Measurements from ENCODE around the gene PCSK7. TPM values are rescaled to one million over a fixed set of nuclear protein-coding genes. Genes with fewer than 3 reads are reported as not detected.
"Not testable (repeated sequence)": the region's sequence is repeated elsewhere in the genome, so short reads cannot be mapped to it uniquely, and the experiment has no call there.

Gene PCSK7, protein sequence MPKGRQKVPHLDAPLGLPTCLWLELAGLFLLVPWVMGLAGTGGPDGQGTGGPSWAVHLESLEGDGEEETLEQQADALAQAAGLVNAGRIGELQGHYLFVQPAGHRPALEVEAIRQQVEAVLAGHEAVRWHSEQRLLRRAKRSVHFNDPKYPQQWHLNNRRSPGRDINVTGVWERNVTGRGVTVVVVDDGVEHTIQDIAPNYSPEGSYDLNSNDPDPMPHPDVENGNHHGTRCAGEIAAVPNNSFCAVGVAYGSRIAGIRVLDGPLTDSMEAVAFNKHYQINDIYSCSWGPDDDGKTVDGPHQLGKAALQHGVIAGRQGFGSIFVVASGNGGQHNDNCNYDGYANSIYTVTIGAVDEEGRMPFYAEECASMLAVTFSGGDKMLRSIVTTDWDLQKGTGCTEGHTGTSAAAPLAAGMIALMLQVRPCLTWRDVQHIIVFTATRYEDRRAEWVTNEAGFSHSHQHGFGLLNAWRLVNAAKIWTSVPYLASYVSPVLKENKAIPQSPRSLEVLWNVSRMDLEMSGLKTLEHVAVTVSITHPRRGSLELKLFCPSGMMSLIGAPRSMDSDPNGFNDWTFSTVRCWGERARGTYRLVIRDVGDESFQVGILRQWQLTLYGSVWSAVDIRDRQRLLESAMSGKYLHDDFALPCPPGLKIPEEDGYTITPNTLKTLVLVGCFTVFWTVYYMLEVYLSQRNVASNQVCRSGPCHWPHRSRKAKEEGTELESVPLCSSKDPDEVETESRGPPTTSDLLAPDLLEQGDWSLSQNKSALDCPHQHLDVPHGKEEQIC
- total RNA-seq (2014; rRNA removed; shearing (Covaris generic)) = 81.7 and 85.4 TPM in 2 replicates

DNA sequence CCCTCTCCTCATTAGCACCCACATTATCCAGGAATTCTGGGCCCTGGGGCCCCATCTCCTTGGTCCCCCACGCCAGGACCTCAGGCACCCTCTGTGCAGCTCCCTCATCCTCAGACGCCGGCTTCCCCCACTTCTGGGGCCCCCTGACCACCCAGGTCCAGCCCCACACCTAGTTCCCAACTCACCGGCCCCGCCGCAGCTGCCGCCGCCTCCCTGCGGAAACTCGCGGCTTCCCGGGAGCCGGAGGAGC, at the start of gene PCSK7:
PCSK7 (minus strand) TSS at position 232 of the 250 bp plus-strand sequence. CDS start 2,229 bp downstream, outside the sequence.
- no peak for DNase-seq (ENCODE audit: low spot score)

DNA sequence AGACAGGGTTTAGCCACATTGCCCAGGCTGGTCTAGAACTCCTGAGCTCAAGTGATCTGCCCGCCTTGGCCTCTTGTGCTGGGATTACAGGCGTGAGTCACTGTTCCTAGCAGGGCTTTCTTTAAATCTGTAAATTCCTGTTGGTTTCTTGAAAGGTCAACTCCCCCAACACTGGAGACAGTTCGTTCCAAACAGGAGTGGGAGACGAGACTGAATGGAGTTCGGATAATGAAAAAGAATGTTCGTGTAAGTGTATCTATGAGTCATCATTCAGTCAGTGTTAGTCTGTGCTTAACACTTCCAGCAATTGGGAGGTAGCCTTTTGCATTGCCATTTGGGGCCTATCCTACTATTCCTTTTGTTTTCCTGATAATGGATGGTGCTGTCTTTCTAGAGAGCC, 49.3 kb upstream of the PCSK7 start:
- no peak for DNase-seq (ENCODE audit: low spot score)

DNA sequence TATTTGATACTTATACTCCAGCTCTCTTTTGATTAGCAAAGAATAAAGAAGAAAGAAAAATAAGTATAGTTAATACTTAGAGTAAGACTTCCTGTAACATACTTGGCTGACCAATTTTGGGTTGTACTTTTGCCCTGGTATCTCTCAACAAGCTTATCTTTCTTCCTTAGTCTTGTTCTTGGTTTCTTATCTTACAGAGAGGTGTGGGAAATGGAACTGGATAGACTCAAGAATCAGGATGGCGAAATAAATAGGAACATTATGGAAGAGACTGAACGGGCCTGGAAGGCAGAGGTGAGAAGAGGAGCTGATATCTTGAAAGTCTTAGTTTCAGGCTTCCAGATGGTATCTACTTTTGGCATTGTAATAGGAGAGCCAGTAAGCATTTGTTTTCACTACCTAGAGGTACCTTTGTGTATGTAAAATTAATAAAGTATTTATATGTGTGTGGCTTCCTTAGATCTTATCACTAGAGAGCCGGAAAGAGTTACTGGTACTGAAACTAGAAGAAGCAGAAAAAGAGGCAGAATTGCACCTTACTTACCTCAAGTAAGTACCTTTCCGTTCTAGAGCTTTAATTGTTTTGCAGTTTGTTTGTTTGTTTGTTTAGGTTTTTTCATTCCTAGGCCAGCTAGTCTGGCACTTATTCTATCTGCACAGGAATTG, 48.0 kb upstream of the PCSK7 start:
- no peak for DNase-seq (ENCODE audit: low spot score)

DNA sequence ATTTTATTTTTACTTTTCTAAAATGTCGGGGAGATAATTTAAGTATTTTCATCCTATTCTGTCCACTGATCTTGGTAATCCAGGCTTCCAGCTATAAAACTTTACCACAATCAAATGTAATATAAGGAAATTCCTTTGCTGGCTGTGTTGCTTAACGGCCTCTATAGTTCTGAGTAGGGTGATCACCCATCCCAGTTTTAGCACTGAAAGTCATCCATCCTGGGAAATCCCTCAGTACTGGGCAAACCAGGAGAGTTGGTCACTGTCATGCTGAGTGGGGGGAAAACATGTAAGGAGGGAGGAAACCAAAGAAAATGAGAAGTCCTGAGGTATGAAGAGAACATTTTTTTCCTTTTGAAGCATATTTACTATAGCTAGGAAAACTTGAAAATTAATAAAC, 46.5 kb upstream of the PCSK7 start:
- no peak for DNase-seq (ENCODE audit: low spot score)

DNA sequence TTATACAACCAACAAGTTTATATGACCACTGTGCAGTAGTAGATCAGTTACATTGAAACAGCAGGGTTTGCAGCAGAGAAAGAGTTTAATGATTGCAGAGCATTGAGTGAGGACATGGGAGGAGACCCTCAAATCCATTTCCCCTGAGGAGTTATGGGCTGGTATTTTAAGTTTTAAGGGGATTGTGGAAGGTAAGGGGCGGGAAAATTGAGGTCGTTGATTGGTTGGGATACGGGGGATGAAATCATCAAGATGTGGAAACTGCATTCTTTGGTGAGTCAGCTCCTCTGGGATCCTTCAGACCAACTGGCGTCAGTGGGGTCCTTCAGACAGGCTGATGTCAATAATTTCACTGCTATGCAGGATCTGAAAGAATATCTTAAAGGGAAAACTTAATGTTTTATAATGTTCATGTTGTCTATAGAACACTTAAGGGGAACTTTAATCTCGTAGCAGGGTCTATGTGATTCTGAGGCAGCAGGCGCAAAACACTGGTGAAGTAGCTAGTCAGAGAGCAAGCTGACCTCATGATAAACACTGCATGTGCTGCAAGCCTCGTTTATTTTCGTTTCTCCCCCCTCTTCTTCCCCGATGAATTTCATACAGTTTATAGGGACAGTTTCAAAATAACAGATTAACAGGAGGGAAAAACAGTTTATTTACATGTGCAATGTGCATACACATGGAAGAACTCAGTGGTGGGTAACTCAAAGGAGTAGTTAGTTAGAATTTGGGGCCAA, 41.8 kb upstream of the PCSK7 start:
- no peak for DNase-seq (ENCODE audit: low spot score)

DNA sequence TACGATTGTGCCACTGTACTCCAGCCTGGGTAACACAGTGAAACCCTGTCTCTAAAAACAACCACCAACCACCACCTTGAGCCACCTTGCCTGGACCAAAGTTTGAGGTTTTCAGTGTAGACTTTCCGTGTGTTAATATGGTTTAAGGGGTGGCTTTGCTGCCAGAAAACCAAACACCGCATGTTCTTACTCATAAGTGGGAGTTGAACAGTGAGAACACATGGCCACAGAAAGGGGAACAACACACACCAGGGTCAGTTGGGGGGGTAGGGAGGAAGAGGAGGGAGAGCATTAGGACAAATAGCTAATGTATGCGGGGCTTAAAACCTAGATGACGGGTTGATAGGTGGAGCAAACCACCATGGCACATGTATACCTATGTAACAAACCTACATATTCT, 40.3 kb upstream of the PCSK7 start:
- not testable (repeated sequence) for DNase-seq (ENCODE audit: low spot score)

DNA sequence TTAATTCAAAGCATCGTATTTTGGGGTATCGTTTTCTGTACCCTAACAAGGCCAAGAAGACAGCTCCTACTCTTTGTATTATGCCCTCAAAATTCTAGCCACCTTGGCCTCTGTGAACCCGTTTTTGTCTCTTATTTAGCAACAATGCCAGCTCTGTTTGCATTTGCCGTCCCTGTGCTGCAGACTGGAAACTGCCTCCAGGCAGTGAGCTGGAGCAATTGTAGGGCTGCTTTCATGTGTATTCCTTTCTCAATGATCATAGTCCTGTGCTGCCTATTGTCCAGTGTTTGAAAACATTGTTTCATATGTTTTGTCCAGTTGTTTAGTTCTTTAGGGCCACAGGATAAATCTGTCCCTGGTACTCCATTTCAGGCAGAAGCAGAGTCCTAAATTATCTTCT, 39.3 kb upstream of the PCSK7 start:
- no peak for DNase-seq (ENCODE audit: low spot score)

DNA sequence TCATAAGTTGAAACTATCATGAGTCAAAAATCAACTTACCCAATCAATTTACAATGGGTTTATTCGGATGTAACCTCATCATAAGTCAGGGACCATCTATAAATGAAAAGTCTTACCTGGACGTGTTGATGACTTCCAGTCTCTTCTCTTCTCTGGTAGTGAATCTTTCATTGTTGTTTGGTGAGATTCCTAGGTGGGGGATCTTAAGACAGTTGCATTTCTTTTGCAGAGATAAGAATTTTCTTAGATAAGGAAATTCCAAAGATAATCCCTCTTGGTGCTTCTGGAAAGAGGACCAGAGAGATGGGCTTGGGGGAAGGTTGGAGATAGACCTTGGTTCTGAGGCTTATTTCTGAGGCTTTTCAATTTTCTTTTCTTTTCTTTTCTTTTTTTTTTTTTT, 38.0 kb upstream of the PCSK7 start:
- no peak for DNase-seq (ENCODE audit: low spot score)

DNA sequence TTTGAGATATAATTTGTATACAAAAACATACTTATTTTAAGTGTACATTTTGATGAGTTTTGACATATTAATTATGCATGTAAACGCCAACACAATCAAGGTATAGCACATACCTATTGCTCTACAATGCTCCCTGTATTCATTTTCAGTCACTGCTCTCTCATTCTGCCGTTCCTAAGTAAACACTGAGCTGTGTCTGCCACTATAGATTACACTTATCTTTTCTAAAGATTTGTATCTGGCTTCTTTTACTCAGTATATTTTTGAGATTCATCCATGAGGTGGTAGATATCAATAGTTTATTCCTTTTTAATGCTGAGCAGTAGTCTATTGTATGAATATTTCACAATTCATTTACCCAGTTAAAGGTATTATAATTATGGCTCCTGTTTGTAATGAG, 33.9 kb upstream of the PCSK7 start:
- no peak for DNase-seq (ENCODE audit: low spot score)

DNA sequence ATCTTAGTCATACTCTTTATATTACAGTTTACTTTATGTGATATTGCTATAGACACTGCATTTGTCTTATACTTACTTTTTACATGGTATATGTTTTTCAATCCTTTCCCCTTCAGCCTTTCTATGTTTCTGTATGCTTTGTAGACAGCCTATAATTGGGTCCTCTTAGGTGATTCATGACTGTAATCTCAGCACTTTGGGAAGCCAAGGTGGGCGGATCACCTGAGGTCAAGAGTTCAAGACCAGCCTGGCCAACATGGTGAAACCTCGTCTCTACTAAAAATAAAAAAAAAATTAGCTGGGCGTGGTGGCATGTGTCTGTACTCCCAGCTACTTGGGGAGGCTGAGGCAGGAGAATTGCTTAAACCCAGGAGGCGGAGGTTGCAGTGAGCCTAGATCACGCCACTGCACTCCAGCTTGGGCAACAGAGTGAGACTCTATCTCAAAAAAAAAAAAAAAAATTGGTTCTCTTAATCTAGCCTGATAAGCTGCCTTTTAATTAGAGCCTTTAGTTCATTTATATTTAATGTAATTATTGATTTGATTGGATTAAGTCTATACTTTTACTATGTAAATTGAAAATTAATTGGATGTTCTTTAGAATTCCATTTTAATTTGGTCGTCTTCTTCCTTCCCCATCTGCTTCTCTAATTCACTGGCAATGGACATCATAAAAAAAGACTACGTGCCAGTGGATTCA, 32.9 kb upstream of the PCSK7 start:
- not testable (repeated sequence) for DNase-seq (ENCODE audit: low spot score)

DNA sequence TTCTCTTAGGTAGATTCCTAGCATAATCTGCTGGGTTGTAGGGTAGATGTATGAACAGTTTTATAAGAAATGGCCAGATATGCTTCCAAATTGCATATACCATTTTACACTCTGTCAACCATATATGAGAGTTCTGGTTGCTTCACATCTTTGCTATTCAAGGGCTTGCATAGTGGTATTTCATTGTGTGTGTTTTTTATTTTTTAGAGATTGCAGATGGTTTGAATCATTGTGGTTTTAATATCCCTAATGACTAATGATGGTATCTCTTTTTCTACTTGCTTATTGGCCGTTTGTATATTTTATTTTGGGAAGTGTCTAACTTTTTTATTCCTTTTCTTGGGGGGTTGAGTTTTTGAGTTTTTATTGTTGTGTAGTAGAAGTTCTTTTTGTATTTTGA, 27.5 kb upstream of the PCSK7 start:
- DNase-seq (ENCODE audit: low spot score) = no peak

DNA sequence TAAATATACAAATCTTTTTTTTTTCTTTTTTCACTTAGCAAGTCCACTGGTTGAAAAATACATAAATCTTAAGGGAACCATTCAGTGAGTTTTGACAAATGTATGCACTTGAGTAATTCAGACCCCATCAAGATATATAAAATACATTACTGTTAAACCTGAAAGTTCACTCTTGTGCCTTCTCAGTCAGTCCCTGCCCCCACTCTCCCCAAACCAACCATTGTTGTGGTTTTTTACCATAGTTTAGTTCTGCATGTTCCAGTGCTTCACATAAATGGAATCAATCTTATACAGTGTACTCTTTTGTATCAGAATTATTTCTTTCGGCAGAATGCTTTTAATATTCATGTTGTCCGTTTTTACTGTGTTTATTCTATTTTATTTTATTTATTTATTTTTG, 26.7 kb upstream of the PCSK7 start:
- no peak for DNase-seq (ENCODE audit: low spot score)

DNA sequence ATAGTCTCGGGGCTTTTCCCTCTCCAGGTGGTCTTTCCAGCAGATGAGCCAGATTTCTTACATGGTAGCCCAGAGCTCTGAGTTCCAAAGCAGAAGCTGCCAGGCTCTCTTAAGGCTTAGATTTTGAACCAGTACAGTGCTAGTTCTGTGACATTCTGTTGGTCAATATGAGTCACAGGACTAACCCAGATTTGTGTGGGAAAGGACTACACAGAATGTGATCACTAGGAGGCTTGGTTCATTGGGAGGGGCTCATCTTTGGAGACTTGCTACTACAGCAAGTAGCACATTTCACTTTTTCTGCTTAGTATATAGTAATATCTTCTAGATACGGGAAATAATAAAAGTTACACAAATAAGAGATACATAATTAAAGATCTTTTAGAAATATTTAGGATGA, 24.7 kb upstream of the PCSK7 start:
- DNase-seq (ENCODE audit: low spot score) = no peak

DNA sequence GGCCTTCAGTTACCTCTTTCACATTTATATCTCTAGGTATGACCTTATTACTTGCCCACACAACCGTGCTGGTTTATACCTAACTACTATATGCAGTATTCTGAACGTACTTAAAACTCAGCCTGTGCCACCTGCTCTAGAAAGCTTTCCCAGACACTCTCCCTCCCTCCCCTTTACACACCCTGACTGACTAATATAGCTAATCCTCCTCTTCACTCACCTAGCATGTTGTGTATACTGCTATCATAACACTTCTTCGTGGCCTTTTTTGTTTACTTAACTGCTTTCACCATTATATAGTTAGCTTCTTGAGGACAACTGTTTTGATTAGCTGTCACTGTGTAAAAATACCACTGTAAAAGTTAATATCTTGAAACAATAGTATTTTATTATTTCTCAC, 24.1 kb upstream of the PCSK7 start:
- DNase-seq (ENCODE audit: low spot score) = no peak

DNA sequence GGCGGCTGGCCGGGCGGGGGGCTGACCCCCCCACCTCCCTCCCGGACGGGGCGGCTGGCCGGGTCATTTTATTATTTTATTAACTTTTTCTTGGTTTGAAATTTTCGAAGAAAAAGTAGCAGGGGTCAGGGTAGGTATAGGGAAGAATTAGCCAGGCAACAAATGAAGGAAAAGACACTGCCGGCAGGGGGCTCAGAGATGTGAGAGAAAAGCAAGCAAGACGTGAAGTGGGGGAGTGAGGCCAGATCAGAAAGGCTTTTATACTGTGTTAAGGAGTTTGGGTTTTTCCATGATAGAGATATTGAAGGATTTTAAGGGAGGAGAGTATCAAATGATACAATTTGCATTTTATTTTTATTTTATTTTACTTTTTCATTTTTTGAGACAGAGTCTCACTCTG, 19.6 kb upstream of the PCSK7 start:
- no peak for DNase-seq (ENCODE audit: low spot score)

DNA sequence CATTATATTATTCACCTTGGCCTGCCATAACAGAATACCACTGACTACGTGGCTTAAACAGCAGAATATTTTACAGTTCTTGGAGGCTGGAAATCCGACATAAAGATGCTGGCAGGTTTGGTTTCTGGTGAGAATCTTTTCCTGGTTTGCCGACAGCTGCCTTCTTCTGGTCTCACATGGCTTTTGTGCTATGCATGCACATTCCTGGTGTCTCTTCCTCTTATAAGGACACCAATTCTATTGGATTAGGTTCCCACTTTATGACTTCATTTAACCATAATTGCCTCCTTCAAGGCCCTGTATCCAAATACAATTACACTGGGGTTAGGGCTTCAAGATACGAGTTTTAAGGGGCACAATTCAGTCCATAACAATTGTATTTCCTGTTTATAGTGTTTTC, 17.7 kb upstream of the PCSK7 start:
- DNase-seq (ENCODE audit: low spot score) = no peak

DNA sequence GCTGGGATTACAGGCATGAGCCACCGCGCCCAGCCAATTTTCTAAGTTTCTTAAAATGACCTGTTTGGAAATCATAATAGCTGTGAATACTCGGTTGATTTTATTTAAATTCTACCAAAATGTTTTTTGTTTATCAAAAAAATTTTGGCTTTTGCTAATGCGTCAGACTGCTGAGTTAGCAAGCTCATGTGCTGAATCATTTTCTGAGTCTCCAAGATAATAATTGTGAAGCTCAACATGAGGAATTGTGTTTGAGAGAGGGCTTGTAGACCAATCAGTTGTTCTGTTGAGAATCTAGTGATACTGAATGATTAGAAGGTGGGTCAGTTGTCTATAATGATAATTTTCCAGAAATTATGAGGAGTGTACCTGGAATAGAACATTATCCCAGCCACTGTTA, 16.5 kb upstream of the PCSK7 start:
- no peak for DNase-seq (ENCODE audit: low spot score)

DNA sequence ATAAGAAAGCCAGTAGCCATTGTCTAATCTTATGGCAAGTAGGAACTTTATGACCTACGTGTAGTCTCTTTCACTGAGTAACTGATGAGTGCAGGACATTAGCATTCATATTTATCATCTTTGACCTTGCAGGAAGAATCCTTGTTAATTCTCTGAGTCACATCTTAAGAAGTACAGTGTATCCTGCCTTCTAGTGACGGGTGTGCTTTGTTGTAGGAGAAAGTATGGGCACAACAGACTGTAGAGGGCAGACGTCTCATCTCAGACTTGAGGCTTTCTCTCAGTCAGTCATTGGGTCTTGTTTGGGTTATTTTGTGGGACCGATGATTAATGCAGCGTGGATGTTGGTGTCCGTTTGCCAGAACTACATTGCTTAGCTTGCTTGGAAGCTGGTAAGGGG, 7.4 kb upstream of the PCSK7 start:
- no peak for DNase-seq (ENCODE audit: low spot score)

DNA sequence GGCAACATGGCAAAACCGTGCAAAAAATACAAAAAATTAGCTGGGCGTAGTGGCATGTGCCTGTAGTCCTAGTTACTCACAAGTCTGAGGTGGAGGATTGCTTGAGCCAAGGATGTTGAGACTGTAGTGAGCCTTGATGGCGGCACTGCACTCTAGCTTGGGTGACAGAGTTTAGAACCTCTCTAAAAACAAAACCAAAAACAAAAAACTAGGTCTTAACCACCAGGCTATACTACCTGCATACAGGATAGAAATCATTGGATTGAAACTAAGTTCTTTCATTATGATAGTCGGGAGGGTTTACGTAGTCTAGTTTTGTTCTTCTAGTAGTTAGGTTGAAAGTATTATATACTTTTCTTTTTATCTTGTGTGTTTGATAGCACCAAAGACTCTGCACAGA, 6.3 kb upstream of the PCSK7 start:
- no peak for DNase-seq (ENCODE audit: low spot score)

DNA sequence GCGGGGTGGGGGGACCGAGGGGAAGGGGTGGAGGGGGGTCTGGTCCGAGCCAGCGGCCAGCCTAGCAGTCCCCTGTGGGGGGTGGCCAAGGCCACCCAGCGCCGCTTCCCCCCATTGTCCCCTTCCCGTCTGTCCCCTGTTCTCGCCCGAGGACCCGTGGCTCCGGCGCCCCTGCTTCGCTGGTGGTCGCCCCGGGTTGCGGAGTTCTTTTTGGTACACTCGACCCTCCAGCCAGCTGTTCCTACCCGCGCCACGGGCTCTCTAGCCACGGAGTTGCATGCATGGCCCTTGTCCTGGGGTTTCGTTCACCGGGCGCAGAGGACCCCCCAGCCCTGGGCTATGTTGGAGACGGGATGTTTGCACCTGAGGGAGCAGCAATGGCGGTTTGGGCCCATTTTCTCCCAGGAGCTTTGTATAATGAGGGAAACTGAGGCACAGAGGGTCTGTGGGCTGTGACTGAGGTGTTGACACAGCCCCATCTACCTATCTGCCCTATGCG, 1.1 kb upstream of the PCSK7 start:
- DNase-seq (ENCODE audit: low spot score) = peak; percentile 19

All from HT-29 (cell line).